ENCODE results near the gene CDAN1.
"Not testable (repeated sequence)": the region's sequence is repeated elsewhere in the genome, so short reads cannot be mapped to it uniquely, and the experiment has no call there.

The CDAN1 gene, protein sequence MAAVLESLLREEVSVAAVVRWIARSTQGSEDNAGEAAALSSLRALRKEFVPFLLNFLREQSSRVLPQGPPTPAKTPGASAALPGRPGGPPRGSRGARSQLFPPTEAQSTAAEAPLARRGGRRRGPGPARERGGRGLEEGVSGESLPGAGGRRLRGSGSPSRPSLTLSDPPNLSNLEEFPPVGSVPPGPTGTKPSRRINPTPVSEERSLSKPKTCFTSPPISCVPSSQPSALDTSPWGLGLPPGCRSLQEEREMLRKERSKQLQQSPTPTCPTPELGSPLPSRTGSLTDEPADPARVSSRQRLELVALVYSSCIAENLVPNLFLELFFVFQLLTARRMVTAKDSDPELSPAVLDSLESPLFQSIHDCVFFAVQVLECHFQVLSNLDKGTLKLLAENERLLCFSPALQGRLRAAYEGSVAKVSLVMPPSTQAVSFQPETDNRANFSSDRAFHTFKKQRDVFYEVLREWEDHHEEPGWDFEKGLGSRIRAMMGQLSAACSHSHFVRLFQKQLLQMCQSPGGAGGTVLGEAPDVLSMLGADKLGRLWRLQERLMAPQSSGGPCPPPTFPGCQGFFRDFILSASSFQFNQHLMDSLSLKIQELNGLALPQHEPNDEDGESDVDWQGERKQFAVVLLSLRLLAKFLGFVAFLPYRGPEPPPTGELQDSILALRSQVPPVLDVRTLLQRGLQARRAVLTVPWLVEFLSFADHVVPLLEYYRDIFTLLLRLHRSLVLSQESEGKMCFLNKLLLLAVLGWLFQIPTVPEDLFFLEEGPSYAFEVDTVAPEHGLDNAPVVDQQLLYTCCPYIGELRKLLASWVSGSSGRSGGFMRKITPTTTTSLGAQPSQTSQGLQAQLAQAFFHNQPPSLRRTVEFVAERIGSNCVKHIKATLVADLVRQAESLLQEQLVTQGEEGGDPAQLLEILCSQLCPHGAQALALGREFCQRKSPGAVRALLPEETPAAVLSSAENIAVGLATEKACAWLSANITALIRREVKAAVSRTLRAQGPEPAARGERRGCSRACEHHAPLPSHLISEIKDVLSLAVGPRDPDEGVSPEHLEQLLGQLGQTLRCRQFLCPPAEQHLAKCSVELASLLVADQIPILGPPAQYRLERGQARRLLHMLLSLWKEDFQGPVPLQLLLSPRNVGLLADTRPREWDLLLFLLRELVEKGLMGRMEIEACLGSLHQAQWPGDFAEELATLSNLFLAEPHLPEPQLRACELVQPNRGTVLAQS

DNA sequence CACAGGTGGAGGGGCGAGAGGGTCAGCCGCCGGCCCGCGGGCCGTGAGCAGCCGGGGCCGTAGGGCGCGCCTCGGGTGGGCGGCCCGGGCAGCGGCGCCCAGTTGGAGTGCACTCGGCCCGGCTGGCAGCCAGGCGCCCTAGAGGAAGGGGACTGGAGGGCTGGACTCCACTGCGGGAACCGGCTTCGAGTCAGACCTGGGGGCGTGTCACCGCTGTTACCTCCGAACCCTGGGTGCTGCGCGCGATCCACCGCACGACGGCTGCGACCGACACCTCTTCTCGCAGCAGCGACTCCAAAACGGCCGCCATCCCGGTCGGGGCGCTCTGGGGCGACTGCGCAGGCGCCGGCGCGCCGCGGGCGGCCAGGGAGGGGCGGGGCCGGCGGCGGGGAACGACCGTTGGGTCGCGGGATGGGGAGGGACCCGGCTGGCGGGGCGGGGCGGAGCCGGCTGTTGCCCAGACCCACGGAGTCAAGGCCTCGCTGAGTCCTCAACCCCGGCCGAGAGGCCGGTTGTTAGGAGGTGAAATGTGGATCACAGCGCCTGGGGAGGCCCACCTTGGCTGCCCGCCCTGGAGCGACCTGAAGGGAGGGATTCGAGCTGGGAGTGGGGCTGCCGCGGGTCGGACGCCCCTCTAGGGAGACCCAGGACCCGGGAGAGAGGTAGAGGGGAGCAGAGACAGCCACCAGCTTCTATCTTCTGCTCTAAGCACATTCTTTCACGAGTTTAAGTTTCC, at the start of gene CDAN1:
TSS of gene CDAN1 (minus strand) at position 336 of the 736 bp plus-strand sequence. CDS start at position 310, 26 bp downstream.
- DNase-seq (ENCODE audit: low spot score), result peak; percentile 60

DNA sequence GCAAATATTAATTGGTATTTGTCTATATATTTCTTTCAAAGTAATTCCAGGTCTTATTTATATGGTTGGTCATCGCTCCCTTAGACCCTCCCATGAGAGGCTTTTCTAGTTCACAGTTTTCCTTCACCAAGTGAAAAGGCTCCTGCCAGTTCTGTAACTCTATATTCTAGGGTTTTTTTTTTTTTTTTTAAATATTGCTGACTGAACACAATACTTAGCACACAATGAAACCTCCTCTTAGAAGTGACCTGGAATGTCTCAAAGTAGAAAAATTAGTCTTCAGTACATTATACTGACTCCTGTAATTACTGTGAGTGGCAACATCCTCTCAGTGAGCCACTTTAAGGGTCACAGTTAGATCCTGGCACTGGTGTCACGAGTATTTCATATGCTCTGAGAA, 48.6 kb upstream of the CDAN1 start:
- DNase-seq (ENCODE audit: low spot score), result no peak

DNA sequence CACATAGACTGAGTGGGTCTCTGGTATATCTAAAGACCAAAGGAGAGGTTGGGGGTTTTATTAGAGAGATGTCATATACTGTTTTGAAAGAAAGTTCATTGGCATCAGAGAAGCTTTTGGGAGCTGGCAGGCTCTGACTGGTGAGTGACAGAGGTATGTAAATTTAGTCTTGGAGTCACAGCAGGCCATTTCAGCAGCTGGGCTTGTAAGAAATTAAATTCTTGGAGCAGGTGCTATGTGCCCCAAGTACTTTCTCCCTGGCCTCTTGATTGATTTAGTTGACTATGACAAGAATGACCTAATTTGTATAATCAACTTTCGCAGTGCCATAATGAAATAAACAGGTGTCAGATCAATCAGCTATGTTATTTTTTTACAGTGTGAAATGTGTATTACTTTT, 47.8 kb upstream of the CDAN1 start:
- DNase-seq (ENCODE audit: low spot score), result no peak

DNA sequence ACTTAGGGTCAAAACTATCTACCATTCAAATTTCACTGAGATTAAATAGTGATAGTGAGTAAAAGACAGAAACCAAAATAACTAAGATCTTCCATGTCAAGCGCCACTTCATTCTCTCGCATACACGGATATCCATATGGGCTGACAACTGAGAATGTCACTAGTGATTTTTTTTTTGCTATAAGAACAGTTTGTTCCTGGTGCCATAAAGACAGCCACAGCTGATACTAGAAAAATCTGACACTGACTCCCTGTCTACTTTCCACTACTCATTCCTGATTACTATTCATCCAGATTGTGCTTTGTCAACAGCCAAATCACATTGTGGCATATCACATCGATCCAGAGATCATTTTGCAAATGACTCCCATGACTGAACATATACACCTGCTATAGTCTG, 45.8 kb upstream of the CDAN1 start:
- DNase-seq (ENCODE audit: low spot score), result no peak

DNA sequence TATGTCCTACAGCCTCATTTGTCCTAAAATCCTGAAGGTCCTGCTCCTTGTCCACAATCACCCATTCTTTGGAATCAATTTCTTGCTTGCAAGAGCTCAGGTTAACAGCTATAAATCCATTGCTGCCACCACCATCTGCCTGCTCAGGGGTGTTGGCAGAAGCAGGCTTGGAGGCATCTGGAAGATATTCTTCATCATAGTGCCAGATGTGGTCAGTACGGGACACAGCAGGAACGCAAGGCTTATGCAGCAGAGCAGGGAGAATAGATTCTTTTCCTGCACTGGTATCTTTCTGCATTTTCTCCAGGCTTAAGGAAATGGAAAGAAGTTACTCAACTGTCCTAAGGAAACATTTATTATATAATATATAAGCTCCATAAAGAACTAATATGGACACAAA, 38.5 kb upstream of the CDAN1 start:
- DNase-seq (ENCODE audit: low spot score), result no peak

DNA sequence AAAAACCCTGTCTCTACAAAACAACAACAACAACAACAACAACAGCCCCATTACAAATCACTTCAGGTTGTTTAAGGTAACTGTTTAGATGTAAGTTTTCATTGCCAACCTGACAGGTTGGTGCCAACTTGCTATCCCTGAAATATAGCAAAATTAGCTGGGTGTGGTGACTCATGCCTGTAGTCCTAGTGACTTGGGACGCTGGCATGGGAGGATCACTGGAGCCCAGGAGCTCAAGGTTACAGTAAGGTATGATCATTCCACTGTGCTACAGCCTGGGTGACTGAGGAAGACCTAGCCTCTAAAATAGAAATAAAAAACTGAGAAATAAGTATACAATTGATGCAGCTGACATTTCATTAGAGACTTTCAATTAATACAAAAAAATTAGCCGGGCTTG, 36.0 kb upstream of the CDAN1 start:
- no peak for DNase-seq (ENCODE audit: low spot score)

DNA sequence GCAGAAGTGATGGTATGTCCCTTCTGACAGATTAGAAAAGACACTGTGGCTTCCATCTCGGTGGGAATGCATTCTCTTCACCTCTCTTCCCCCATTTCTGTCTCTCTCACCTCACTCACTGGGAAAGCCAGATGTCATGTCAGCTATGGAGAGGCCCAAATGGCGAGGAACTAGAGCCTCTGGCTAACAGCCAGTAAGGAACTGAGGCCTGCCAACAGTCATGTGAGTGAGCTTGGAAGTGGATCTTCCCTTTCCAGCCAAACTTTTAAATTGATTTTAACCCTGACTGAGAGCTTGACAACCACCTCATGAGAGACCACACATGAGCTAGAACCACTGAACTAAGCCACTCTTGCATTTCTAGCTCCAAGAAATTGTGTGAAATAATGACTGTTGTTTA, 35.2 kb upstream of the CDAN1 start:
- DNase-seq (ENCODE audit: low spot score), result no peak

DNA sequence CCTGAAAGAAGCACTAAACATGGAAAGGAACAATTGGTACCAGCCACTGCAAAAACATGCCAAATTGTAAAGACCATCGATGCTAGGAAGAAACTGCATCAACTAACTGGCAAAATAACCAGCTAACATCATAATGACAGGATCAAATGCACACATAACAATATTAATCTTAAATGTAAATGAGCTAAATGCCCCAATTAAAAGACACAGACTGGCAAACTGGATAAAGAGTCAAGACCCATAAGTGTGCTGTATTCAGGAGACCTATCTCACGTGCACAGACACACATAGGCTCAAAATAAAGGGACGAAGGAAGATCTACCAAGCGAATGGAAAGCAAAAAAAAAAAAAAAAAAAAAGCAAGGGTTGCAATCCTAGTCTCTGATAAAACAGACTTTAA, 29.2 kb upstream of the CDAN1 start:
- not testable (repeated sequence) for DNase-seq (ENCODE audit: low spot score)

DNA sequence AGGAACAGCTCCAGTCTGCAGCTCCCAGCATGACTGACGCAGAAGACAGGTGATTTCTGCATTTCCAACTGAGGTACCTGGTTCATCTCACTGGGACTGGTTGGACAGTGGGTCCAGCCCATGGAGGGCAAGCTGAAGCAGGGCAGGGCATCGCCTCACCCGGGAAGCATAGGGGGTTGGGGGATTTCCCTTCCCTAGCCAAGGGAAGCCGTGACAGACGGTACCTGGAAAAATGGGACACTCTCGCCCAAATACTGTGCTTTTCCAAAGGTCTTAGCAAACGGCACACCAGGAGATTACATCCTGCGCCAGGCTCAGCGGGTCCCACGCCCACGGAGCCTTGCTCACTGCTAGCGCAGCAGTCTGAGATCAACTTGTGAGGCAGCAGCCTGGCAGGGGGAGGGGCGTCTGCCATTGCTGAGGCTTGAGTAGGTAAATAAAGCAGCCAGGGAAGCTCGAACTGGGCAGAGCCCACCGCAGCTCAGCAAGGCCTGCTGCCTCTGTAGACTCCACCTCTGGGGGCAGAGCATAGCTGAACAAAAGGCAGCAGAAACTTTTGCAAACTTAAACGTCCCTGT, 27.3 kb upstream of the CDAN1 start:
- not testable (repeated sequence) for DNase-seq (ENCODE audit: low spot score)

DNA sequence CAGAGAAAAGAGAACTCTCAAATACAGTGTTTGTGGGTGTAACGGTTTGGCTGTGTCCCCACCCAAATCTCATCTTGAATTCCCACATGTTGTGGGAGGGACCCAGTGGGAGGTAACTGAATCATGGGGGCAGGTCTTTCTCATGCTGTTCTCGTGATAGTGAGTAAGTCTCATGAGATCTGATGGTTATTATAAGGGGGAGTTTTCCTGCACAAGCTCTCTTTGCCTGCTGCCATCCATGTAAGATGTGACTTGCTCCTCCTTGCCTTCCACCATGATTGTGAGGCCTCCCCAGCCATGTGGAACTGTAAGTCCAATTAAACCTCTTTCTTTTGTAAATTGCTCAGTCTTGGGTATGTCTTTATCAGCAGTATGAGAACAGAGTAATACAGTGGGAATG, 24.9 kb upstream of the CDAN1 start:
- not testable (repeated sequence) for DNase-seq (ENCODE audit: low spot score)

DNA sequence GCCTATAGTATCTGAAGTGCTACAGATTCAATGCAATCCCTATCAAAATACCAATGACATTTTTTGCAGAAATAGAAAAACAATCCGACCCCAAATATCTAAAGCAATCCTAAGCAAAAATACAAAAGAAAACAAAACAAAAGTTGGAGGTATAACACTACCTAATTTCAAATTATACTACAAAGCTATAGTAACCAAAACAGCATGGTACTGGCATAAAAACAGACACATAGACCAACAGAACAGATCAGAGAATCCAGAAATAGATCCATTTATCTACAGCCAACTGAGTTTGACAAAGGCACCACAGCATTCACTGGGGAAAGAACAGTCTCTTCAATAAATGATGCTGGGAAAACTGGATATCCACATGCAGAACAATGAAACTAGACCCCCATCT, 23.8 kb upstream of the CDAN1 start:
- DNase-seq (ENCODE audit: low spot score), result no peak

DNA sequence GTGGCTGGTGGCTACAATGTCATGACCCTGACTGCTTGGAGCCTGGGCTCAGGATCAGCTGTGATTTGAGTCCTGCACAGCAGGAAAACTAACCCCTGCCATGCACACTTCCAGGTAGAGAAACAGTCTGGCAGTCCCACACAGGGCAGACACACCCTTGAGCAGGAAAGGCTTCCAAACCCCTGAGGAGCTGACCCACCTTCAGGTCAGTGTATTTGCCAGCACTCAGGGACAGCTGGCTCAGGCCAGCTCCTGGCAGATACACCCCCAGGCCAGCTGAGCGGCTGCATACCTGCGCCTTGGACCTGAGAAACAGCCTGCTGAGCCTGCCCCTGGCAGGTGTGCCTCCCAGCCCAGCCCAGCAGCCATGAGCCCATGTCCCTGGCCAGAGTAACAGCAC, 22.2 kb upstream of the CDAN1 start:
- no peak for DNase-seq (ENCODE audit: low spot score)

DNA sequence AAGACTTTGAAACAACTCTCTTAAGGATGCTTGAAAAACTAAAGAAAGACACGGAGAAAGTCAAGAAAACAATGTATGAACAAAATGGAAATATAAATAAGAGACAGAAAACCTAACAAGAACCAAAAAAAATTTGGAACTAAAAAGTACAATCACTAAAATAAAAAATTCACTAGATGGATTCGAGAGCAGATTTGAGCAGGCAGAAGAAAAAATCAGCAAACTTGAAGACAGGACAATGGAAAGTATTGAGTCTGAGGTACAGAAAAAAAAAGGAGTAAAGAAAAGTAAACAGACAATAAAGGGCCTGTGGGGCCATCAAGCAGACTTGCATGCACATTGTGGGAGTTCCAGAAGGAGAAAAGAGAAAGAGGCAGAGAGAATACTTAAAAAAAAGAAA, 13.4 kb upstream of the CDAN1 start:
- DNase-seq (ENCODE audit: low spot score), result no peak

DNA sequence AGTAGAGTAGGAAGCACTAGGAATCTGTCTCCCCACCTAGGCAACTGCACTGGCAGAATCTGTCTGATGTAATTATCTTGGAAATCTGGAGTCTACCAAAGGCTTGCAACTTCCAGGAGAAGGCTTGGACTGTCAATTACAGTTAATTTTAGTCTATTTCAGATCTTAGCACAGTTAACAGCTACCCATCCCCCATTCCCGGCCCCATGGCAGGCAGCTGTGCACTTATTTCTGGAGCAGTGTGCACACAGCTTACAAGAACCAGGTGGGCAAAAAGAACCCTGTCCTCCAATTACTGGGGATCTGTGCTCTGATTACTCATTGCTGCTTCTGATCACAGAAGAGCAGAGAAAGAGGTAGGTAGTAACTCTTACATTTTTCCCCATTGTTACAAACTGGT, 12.3 kb upstream of the CDAN1 start:
- DNase-seq (ENCODE audit: low spot score), result no peak

DNA sequence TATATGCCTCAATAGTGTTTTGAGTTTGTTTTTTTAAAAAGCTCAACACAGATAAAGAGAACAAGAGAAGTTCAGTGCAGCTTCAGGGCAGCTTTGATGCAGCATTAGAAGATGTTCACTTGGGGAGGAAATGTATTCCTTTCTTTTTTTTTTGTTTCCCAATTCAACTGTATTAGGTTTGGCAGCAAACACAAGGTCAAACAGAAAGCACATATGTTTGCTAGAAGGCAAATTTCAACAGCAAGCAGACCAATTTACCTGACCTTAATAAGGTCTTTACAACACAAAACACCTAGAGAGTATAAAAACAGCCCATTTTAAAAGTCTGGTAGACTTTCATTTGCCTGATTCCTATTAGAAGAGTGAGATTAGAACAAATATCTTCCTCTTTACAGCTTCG, 7.3 kb upstream of the CDAN1 start:
- no peak for DNase-seq (ENCODE audit: low spot score)

DNA sequence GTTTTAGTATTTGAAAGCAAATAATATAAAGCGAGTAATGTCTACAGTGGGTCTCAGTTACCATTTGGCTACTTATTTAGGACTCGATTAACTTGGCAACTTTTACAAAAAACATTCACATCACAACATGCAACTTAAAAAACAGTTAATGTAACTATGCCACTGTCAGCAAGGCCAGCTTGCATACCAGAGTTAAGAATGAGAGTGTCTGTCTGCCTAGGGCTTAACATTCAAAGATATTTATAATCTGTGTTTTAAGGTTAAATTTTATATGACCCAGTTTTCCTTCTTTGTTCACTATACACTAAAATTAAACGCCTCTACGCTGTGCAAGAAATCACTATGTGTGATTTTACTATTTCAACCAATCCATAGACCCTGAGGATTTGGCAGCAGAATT, 5.2 kb upstream of the CDAN1 start:
- no peak for DNase-seq (ENCODE audit: low spot score)

DNA sequence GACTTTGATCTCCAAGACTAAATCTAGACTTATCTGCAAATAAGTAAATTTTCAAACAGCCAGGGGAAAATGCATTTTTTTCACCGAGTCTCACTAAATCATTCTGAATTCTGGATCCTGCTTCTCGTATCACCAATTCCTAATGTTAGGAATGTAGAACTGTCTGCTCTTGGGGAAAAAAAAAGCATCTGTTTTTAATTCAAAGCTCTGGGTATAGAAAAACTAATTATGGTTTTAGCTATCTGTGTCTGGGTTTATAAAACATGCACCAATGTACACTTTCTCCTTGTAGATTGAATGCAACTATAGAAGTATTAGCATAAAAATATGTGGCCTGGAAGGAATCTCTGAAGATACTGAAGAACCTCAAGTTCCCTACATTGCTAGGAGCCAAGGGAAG, 4.8 kb upstream of the CDAN1 start:
- DNase-seq (ENCODE audit: low spot score), result no peak

DNA sequence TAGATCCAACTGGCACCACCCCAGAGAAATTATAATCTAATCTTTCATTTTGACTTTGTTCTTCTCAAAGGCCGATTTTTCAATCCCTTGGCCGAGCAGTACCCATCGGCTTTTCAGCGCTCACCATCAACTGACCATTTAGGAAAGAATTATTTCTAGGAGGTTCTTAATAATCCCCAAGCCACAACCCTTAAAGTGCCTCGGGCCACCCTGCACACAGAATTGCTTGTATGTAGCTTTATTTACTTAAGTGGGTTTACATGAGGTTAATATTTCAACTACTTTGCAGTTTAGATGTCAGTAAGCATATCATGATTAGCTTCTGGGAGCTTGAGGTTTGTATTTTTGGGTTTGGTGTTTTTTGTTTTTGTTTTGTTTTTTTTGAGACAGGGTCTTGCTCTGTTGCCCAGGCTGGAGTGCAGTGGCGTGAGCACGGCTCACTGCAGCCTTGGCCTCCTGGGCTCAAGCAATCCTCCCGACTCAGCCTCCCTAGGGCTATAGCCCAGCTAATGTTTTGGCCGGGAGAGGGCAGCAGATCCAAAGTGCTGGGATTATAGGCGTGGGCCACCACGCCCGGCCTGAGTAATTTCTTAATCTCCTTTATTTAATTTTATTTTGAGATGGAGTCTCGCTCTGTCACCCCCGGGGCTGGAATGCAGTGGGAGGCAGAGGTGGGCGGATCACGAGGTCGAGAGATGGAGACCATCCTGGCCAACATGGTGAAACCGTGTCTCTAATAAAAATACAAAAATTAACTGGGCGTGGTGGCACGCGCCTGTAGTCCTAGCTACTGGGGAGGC, 801 bp upstream of the CDAN1 start:
- no peak for DNase-seq (ENCODE audit: low spot score)

DNA sequence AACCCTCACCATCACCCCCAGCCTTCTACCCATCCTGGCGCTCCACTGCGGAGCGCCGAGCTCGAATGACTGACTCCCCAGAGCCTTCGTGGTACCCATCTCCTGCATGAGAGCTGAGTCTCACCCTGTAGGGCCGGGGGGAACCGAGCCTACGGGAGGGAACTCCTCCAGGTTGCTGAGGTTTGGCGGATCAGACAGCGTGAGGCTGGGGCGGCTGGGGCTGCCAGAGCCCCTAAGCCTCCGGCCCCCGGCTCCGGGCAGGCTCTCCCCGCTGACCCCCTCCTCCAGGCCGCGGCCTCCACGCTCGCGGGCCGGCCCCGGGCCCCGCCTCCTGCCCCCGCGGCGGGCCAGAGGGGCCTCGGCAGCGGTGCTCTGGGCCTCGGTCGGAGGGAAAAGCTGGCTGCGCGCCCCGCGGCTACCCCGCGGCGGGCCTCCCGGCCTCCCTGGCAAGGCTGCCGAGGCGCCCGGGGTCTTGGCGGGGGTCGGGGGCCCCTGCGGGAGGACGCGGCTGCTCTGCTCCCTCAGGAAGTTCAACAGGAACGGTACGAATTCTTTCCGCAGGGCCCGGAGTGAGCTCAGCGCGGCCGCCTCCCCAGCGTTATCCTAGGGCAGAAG, 643 bp downstream of the CDAN1 start:
- DNase-seq (ENCODE audit: low spot score), result no peak
